Heart left ventricle (tissue), 13 donors: Measurements from ENCODE around the gene MAP4K4.

ENCODE experiments used
- POLR2A ChIP-seq, 2 donors: fragments of 450-650 bp; IDR thresholded peaks; one replicate each; pipeline ENCODE4 v1.6.1; 2017; ENCODE audit warnings: antibody characterized with exemption in 2 of 2, mild to moderate bottlenecking in 2 of 2, moderate library complexity in 2 of 2
- TF ChIP-seq, protein P1 (sequence below), 12 donors: fragments of 200-600 bp; sonication (generic) in 4 of 12; IDR thresholded peaks; one replicate each; pipeline versions ENCODE4 v1.5.0 to v1.8.0; 2018 to 2022; ENCODE audit warnings: antibody characterized with exemption in 12 of 12, mild to moderate bottlenecking in 5 of 12
- donor health status: ischemic (EF 13 %, LVEDD 7.1; RV severe dilation, severe dysfunction).
- donor health status: DM: no; HTN: yes; CAD: no.
- donor health status: DM: no; HTN: no; CAD: no.
- donor health status: ischemic (EF 25% LVEDD 6.9; RV normal size, moderate dysfunction).
- donor health status: ischemic (EF 25% LVEDD 5.7; RV mildly dilated, moderate dysfunction).
- donor health status: ischemic (EF 35%, LVEDD 5.7; RV mildly dilated, moderate dysfunction).
- donor health status: nonischemic (EF 11% LVEDD 7.7; RV severe dilation, severe dysfunction).
- donor health status: DM: yes; HTN: yes; CAD: no.
- donor health status: PGD.
- donor health status: ischemic (EF 29% LVEDD 5.4; RV normal size, mild dysfunction).
- donor health status: nonischemic (EF 23%, LVEDD 6.1; RV moderate dilation, normal function).

- TF ChIP-seq POLR2A (IDR thresholded peaks at IDR 0.05) = no peak
- TF ChIP-seq, protein P1, sequence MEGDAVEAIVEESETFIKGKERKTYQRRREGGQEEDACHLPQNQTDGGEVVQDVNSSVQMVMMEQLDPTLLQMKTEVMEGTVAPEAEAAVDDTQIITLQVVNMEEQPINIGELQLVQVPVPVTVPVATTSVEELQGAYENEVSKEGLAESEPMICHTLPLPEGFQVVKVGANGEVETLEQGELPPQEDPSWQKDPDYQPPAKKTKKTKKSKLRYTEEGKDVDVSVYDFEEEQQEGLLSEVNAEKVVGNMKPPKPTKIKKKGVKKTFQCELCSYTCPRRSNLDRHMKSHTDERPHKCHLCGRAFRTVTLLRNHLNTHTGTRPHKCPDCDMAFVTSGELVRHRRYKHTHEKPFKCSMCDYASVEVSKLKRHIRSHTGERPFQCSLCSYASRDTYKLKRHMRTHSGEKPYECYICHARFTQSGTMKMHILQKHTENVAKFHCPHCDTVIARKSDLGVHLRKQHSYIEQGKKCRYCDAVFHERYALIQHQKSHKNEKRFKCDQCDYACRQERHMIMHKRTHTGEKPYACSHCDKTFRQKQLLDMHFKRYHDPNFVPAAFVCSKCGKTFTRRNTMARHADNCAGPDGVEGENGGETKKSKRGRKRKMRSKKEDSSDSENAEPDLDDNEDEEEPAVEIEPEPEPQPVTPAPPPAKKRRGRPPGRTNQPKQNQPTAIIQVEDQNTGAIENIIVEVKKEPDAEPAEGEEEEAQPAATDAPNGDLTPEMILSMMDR (IDR thresholded peaks at IDR 0.05) = no peak
These were observed 4.7 kb upstream of the MAP4K4 start for GRCh38 chr2:101692766-101693165.
